ENCODE results near the gene CDH13. TPM values are rescaled to one million over a fixed set of nuclear protein-coding genes. Genes with fewer than 3 reads are reported as not detected.

CDH13 gene
- polyA plus RNA-seq, 3 donors: 8.2 to 11.2 (median 10.3) TPM

GRCh38 chr16:82783933-82784572 lies 157.3 kb downstream of the CDH13 start:
- no peak for DNase-seq

GRCh38 chr16:82784573-82784968 lies 157.8 kb downstream of the CDH13 start:
- no peak for DNase-seq

GRCh38 chr16:82788225-82788624 lies 161.5 kb downstream of the CDH13 start:
- DNase-seq: no peak

GRCh38 chr16:82788919-82789318 lies 162.2 kb downstream of the CDH13 start:
- no peak for DNase-seq

GRCh38 chr16:82792693-82793092 lies 165.9 kb downstream of the CDH13 start:
- DNase-seq: no peak

GRCh38 chr16:82793528-82794245 lies 166.9 kb downstream of the CDH13 start:
- no peak for DNase-seq

- DNase-seq: no peak
Measured at GRCh38 chr16:82796047-82796446, 169.3 kb downstream of the CDH13 start.

- DNase-seq: no peak
Measured at GRCh38 chr16:82801361-82801760, 174.6 kb downstream of the CDH13 start.

- no peak for DNase-seq
Measured at GRCh38 chr16:82805866-82806265, 179.1 kb downstream of the CDH13 start.

GRCh38 chr16:82807311-82807710 lies 180.5 kb downstream of the CDH13 start:
- DNase-seq: peak; percentile 74

- DNase-seq: no peak
Measured at GRCh38 chr16:82808036-82808435, 181.3 kb downstream of the CDH13 start.

- no peak for DNase-seq
Measured at GRCh38 chr16:82810077-82810476, 183.3 kb downstream of the CDH13 start.

- DNase-seq: no peak
Measured at GRCh38 chr16:82814059-82814458, 187.3 kb downstream of the CDH13 start.

- DNase-seq: no peak
Measured at GRCh38 chr16:82819286-82819685, 192.5 kb downstream of the CDH13 start.

GRCh38 chr16:82820855-82821254 lies 194.1 kb downstream of the CDH13 start:
- no peak for DNase-seq

- DNase-seq: no peak
Measured at GRCh38 chr16:82824408-82824807, 197.6 kb downstream of the CDH13 start.

GRCh38 chr16:82829301-82829700 lies 202.5 kb downstream of the CDH13 start:
- DNase-seq: no peak

GRCh38 chr16:82830944-82831343 lies 204.2 kb downstream of the CDH13 start:
- DNase-seq: no peak

GRCh38 chr16:82832821-82833220 lies 206.1 kb downstream of the CDH13 start:
- DNase-seq: no peak

- no peak for DNase-seq
Measured at GRCh38 chr16:82833378-82833993, 206.7 kb downstream of the CDH13 start.

- DNase-seq: no peak
Measured at GRCh38 chr16:82834151-82834815, 207.5 kb downstream of the CDH13 start.

- DNase-seq: no peak
Measured at GRCh38 chr16:82835487-82836155, 208.9 kb downstream of the CDH13 start.
